NCI-H1105 (cell line): ENCODE measurements around the gene ENC1.
"Not testable (repeated sequence)": the region's sequence is repeated elsewhere in the genome, so short reads cannot be mapped to it uniquely, and the experiment has no call there.

Experiments used
- DNase-seq: peaks from one replicate; lab custom pipeline; 2025; lab: John Stamatoyannopoulos, UW

Gene ENC1

GRCh38 chr5:74640450-74640953 is at the start of gene ENC1:
ENC1 (minus strand) TSS chr5:74640728; CDS start chr5:74636485, 4,243 bp downstream.
- peak; percentile 71 for DNase-seq

- no peak for DNase-seq
Observed at GRCh38 chr5:74686962-74687751, 46.6 kb upstream of the ENC1 start.

- no peak for DNase-seq
Observed at GRCh38 chr5:74685979-74686631, 45.6 kb upstream of the ENC1 start.

- peak; percentile 35 for DNase-seq
Observed at GRCh38 chr5:74684900-74685851, 44.6 kb upstream of the ENC1 start, which contains the start of gene HEXB. HEXB (plus strand) TSS chr5:74685233; CDS start chr5:74685261, 28 bp downstream.

GRCh38 chr5:74679966-74680365 is 39.4 kb upstream of the ENC1 start:
- no peak for DNase-seq

GRCh38 chr5:74679300-74679699 is 38.8 kb upstream of the ENC1 start:
- not testable (repeated sequence) for DNase-seq

GRCh38 chr5:74678123-74678522 is 37.6 kb upstream of the ENC1 start:
- DNase-seq: not testable (repeated sequence)

GRCh38 chr5:74676466-74676865 is 35.9 kb upstream of the ENC1 start:
- DNase-seq: not testable (repeated sequence)

- DNase-seq: peak; percentile 24
Observed at GRCh38 chr5:74673011-74673790, 32.7 kb upstream of the ENC1 start.

GRCh38 chr5:74672215-74672877 is 31.8 kb upstream of the ENC1 start:
- DNase-seq: no peak

GRCh38 chr5:74670396-74671038 is 30.0 kb upstream of the ENC1 start:
- no peak for DNase-seq

GRCh38 chr5:74669821-74670220 is 29.3 kb upstream of the ENC1 start:
- DNase-seq: no peak

- no peak for DNase-seq
Observed at GRCh38 chr5:74667396-74667795, 26.9 kb upstream of the ENC1 start.

GRCh38 chr5:74665816-74666215 is 25.3 kb upstream of the ENC1 start:
- DNase-seq: no peak

GRCh38 chr5:74665273-74665672 is 24.7 kb upstream of the ENC1 start:
- DNase-seq: no peak

- DNase-seq: no peak
Observed at GRCh38 chr5:74664551-74664950, 24.0 kb upstream of the ENC1 start.

- DNase-seq: no peak
Observed at GRCh38 chr5:74660873-74661272, 20.3 kb upstream of the ENC1 start.

- DNase-seq: no peak
Observed at GRCh38 chr5:74660140-74660539, 19.6 kb upstream of the ENC1 start.

GRCh38 chr5:74659172-74659571 is 18.6 kb upstream of the ENC1 start:
- no peak for DNase-seq

GRCh38 chr5:74657165-74657564 is 16.6 kb upstream of the ENC1 start:
- DNase-seq: no peak
